A673 (cell line): Measurements from ENCODE around the gene ANGPTL1. TPM values are rescaled to one million over a fixed set of nuclear protein-coding genes. Genes with fewer than 3 reads are reported as not detected.

Experiments used
- BruUV-seq: library from RNA; stranded (reverse); fragments of 400-500 nt; replicated peaks from 2 replicates; lab custom pipeline; 2021; lab: Mats Ljungman, UMichigan
- CTCF ChIA-PET: fragments of 300-600 bp; sonication (Branson Sonifier 250); formaldehyde crosslinking; loops from one replicate; lab custom pipeline; 2022; ENCODE audit warnings: antibody characterized with exemption; lab: Charles Lee
- POLR2A ChIA-PET: fragments of 300-600 bp; sonication (Branson Sonifier 250); formaldehyde crosslinking; loops from one replicate; lab custom pipeline; 2022; ENCODE audit warnings: antibody characterized with exemption; ENCODE audit not compliant: low non-redundant PET; lab: Charles Lee
- DNase-seq: peaks from one replicate; pipeline ENCODE4 v3.0.0-alpha.2; 2015; ENCODE audit warnings: low spot score
- H3K27ac ChIP-seq: fragments of 200-600 bp; sonication (generic); 2 replicates; pipeline ENCODE4 v1.5.1; 2016; ENCODE audit warnings: mixed run types, low read depth, mild to moderate bottlenecking, mixed read lengths, antibody characterized with exemption, low read length; ENCODE audit not compliant: poor library complexity, severe bottlenecking
- H3K27me3 ChIP-seq: fragments of 200-600 bp; sonication (generic); replicated peaks from 2 replicates; pipeline ENCODE4 v1.6.1; 2017; ENCODE audit warnings: mixed run types, low read depth, mild to moderate bottlenecking, mixed read lengths, antibody characterized with exemption, low read length; ENCODE audit not compliant: insufficient read depth, poor library complexity
- H3K36me3 ChIP-seq: fragments of 200-600 bp; sonication (generic); 2 replicates; pipeline ENCODE4 v1.6.1; 2016; ENCODE audit warnings: mixed run types, mild to moderate bottlenecking, mixed read lengths, antibody characterized with exemption, low read length; ENCODE audit not compliant: insufficient read depth, poor library complexity, severe bottlenecking
- H3K4me1 ChIP-seq: fragments of 200-600 bp; sonication (generic); 2 replicates; pipeline ENCODE4 v1.6.1; 2017; ENCODE audit warnings: mixed run types, mild to moderate bottlenecking, mixed read lengths, antibody characterized with exemption, low read length; ENCODE audit not compliant: insufficient read depth, poor library complexity, severe bottlenecking
- H3K4me3 ChIP-seq: fragments of 200-600 bp; sonication (generic); 2 replicates; pipeline ENCODE4 v1.5.1; 2016; ENCODE audit warnings: low read depth, mixed run types, mild to moderate bottlenecking, mixed read lengths, low read length; ENCODE audit not compliant: poor library complexity, severe bottlenecking
- H3K9me3 ChIP-seq: fragments of 200-600 bp; sonication (generic); 2 replicates; pipeline ENCODE4 v1.6.1; 2016; ENCODE audit warnings: mixed run types, low read depth, mild to moderate bottlenecking, mixed read lengths, antibody characterized with exemption, low read length; ENCODE audit not compliant: poor library complexity, severe bottlenecking
- EZH2 ChIP-seq: fragments of 200-600 bp; sonication (generic); IDR thresholded peaks from 2 replicates; pipeline ENCODE4 v1.6.1; 2017; ENCODE audit warnings: borderline replicate concordance, low read depth, mild to moderate bottlenecking, mixed read lengths, antibody characterized with exemption, low read length; ENCODE audit not compliant: poor library complexity, severe bottlenecking
- intact Hi-C: fragments of 100-400 bp; cut with micrococcal nuclease; formaldehyde crosslinking; loops from one replicate; pipeline ENCODE4 v1.10.0; 2022; ENCODE audit not compliant: unreplicated experiment
- total RNA-seq: library from RNA; stranded (reverse); gene quantifications from 2 replicates; pipeline ENCODE4 v1.2.3, GENCODE V29; 2021
- TF ChIP-seq, protein P1 (sequence below): fragments of 300-800, 200-600 bp; sonication (generic); conservative IDR thresholded peaks from 2 replicates; pipeline ENCODE4 v1.5.1; 2017; ENCODE audit warnings: low read depth, mild to moderate bottlenecking, antibody characterized with exemption, low read length, moderate library complexity, mixed read lengths

ANGPTL1 gene
- total RNA-seq, 1 experiment from 2014 or later = 6.8 TPM

DNA sequence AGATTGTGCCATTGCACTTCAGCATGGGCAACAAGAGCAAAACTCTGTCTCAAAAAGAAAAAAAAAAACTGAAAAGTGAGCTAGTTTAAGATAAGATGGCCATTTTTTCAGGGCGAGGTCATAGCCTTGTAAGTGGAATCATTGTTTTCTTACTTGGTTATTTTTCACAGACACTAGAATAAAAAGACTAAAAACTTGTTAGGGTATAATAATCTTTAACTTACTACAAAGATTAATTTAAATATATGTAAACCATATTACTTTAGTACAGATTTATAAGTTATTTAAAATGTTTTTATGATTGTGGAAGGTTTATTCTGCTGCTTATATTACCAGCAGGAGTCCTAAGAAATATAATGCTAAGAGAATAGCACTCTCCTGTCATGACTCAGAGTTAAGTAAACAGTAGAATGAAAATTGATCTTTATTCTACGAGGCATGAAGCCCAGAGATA, 23.5 kb downstream of the ANGPTL1 start:
- Histone ChIP-seq H3K4me1 (no peaks in the 10 kb centered on the region), H3K36me3 (no peaks in the 10 kb centered on the region), H3K9me3 (no peaks in the 10 kb centered on the region), H3K27me3 (no peaks in the 10 kb centered on the region), H3K4me3 (no peak overlapping the region), H3K27ac (no peak overlapping the region)
- BruUV-seq = no TSS peak
- TF ChIP-seq EZH2 = no peak
- TF ChIP-seq, protein P1, sequence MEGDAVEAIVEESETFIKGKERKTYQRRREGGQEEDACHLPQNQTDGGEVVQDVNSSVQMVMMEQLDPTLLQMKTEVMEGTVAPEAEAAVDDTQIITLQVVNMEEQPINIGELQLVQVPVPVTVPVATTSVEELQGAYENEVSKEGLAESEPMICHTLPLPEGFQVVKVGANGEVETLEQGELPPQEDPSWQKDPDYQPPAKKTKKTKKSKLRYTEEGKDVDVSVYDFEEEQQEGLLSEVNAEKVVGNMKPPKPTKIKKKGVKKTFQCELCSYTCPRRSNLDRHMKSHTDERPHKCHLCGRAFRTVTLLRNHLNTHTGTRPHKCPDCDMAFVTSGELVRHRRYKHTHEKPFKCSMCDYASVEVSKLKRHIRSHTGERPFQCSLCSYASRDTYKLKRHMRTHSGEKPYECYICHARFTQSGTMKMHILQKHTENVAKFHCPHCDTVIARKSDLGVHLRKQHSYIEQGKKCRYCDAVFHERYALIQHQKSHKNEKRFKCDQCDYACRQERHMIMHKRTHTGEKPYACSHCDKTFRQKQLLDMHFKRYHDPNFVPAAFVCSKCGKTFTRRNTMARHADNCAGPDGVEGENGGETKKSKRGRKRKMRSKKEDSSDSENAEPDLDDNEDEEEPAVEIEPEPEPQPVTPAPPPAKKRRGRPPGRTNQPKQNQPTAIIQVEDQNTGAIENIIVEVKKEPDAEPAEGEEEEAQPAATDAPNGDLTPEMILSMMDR = no peak
- CTCF ChIA-PET = no interaction called here
- intact Hi-C loops = no loop called here
- DNase-seq = no peak
- POLR2A ChIA-PET = no interaction called here

- no peak for DNase-seq
- H3K4me3 ChIP-seq = no peak overlapping the region
- POLR2A ChIA-PET = no interaction called here
- H3K4me1 ChIP-seq = no peaks in the 10 kb centered on the region
- no peaks in the 10 kb centered on the region for H3K36me3 ChIP-seq
- intact Hi-C loops = no loop called here
- no peaks in the 10 kb centered on the region for H3K27me3 ChIP-seq
- no peak for TF ChIP-seq EZH2
- TF ChIP-seq, protein P1 = no peak
- H3K9me3 ChIP-seq = no peaks in the 10 kb centered on the region
- CTCF ChIA-PET = no interaction called here
- no peak overlapping the region for H3K27ac ChIP-seq
- BruUV-seq = no TSS peak
Observed at GRCh38 chr1:178846306-178846705, 24.6 kb downstream of the ANGPTL1 start.

DNA sequence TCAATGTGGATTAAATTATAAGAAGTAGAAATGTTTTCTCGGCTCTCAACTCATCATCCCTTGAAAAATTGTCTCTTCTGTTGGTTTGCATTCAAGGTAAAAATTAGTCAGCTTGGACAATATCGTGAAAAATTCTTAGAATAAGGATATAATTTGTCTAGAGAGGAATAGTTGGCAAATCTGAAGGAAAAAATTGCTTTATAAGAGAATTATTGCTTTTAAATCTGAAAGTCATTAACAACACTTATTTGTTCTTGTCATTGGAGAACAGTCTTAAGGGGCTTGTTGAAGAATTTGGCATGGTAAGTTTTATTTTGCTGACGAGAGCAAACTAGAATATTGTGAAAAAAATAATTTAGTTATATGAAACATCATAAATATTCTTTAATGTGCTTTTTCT, 26.4 kb downstream of the ANGPTL1 start:
- intact Hi-C loops = no loop called here
- TF ChIP-seq, protein P1 = no peak
- no peak for TF ChIP-seq EZH2
- Histone ChIP-seq H3K9me3 (no peaks in the 10 kb centered on the region), H3K36me3 (no peaks in the 10 kb centered on the region), H3K27ac (no peak overlapping the region), H3K27me3 (no peaks in the 10 kb centered on the region), H3K4me3 (no peak overlapping the region), H3K4me1 (no peaks in the 10 kb centered on the region)
- DNase-seq = no peak
- ChIA-PET POLR2A (no interaction called here), CTCF (no interaction called here)
- no TSS peak for BruUV-seq
